ENCODE measurements around the gene TTC39C.
A peak's percentile ranks its signal among the peaks of the same experiment; 100 is the strongest.

The TTC39C gene

DNA sequence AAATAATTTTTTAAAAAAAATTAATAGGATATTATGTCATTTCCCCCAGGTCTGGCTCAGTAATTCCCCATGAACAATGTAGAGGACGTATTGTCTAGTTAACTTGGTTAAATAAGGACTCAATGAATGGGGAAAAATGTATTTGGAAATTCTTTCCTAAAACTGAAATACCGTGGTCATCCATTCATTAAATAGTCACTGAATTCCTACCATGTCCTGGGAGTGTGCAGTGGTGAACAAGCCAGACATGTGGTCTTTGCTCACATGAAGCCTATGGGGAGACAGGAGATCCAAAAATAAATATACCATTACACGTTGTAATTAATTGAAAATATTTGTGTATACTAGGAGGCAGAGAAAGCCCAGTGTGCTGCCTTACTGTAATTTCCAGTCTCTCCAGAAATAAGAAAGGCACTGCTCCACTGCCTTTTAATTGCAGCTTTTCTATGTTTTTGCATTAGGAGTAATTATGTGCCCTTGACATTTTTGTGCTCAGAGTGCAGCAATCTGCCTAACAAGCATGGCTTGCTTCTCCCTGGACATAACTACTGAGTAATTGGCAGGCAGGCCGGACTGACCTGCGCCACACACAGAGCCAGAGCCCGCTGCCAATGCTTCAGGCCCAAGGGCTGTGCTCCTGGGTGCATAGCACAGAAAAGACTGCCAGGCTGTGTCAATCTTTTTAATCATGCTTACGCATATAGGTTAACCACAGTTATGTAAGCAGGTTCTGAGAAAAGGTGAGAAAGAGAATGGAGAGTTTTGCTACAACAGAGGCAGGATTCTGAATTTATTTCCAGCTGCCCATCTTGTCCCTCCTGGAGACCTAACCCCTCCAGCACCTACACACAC lies 22.2 kb upstream of the TTC39C start:
- H3K4me3 ChIP-seq (ENCODE audit: low read length) = no peak overlapping the region
- TF ChIP-seq, protein P1, sequence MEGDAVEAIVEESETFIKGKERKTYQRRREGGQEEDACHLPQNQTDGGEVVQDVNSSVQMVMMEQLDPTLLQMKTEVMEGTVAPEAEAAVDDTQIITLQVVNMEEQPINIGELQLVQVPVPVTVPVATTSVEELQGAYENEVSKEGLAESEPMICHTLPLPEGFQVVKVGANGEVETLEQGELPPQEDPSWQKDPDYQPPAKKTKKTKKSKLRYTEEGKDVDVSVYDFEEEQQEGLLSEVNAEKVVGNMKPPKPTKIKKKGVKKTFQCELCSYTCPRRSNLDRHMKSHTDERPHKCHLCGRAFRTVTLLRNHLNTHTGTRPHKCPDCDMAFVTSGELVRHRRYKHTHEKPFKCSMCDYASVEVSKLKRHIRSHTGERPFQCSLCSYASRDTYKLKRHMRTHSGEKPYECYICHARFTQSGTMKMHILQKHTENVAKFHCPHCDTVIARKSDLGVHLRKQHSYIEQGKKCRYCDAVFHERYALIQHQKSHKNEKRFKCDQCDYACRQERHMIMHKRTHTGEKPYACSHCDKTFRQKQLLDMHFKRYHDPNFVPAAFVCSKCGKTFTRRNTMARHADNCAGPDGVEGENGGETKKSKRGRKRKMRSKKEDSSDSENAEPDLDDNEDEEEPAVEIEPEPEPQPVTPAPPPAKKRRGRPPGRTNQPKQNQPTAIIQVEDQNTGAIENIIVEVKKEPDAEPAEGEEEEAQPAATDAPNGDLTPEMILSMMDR (conservative IDR thresholded peaks at IDR 0.05; ENCODE audit: low read length) = no peak
- DNase-seq (ENCODE audit: low read depth) = peak; percentile 72

DNA sequence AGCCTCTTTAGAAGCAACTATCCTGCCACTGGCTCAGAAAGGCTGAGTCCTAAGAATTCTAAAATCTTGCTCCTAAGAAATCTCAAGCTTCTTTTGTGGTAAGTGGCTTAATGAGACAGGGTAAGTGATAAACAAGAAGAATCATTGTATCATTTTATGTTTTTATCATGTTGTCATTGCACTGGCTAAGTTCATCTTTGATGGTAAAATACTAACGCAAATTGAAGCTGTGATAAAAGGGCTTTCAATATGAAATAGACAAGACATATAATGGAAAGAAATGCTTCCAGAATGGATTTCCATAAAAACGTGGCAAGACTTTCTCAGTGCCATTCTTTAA lies 21.6 kb upstream of the TTC39C start:
- TF ChIP-seq, protein P1 (conservative IDR thresholded peaks at IDR 0.05; ENCODE audit: low read length) = no peak
- no peak for DNase-seq (ENCODE audit: low read depth)

DNA sequence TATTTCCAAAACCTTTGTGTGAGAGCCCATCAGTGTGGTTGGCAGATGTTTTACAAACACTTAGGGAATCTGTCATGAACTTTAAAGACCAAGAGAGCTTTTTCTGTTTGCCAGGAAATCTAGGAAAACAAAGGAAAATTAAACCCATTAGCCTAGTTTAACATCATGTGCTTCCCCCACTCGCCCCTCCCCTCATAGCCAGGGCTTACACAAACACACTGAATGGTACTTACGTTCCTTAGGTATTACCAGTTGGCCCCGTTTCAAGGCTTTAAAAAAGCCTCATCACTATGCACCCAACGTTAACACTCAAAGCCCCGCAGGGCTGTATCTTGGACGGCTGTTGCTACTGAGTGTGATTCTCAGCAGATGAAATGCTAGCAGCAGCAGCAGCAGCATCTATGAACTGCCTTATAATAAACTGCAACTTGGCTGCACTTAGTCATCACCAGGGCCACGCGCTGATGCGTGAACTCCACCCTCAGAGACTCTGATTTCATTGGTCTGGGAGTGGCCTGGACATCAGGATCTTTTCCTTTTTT lies 20.1 kb upstream of the TTC39C start:
- peak; percentile 83 for DNase-seq (ENCODE audit: low read depth)
- no peak overlapping the region for H3K4me3 ChIP-seq (ENCODE audit: low read length)
- TF ChIP-seq, protein P1 (conservative IDR thresholded peaks at IDR 0.05; ENCODE audit: low read length) = no peak

More for the DNA sequence above, 21.6 kb upstream of the TTC39C start:
- no peak overlapping the region for H3K4me3 ChIP-seq (ENCODE audit: low read length)

DNA sequence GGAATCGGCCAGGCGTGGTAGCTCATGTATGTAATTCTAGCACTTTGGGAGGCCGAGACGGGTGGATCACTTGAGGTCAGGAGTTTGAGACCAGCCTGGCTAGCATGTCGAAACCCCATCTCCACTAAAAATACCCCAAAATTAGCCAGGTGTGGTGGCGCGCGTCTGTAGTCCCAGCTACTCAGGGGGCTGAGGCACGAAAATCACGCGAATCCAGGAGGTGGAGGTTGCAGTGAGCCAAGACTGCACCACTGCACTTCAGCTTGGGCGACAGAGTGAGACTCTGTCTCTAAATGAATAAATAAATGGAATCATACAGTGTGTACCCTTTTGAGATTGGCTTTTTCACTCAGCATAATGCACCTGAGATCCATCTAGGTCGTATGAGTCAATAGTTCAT lies 19.4 kb upstream of the TTC39C start:
- TF ChIP-seq, protein P1 (conservative IDR thresholded peaks at IDR 0.05; ENCODE audit: low read length) = no peak
- no peak for DNase-seq (ENCODE audit: low read depth)
- H3K4me3 ChIP-seq (ENCODE audit: low read length) = no peak overlapping the region

DNA sequence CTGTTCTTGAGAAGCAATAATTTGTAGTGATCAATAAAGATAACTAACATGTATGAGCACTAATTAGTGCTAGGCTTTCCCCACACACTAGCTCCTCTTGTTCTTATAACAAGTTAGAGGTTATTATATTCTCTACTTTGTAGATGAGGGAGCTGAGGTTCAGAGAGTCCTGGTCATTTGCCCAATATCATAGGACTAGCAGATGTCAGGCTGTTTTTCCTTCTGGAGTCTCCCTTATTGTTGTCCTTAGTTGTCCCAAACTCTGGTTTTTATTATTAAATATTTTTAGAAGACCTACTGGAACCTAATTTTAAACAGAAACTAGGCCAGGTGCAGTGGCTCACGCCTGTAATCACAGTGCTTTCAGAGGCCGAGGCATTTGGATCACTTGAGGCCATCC lies 16.5 kb upstream of the TTC39C start:
- no peak overlapping the region for H3K4me3 ChIP-seq (ENCODE audit: low read length)
- TF ChIP-seq, protein P1 (conservative IDR thresholded peaks at IDR 0.05; ENCODE audit: low read length) = no peak
- DNase-seq (ENCODE audit: low read depth) = no peak

DNA sequence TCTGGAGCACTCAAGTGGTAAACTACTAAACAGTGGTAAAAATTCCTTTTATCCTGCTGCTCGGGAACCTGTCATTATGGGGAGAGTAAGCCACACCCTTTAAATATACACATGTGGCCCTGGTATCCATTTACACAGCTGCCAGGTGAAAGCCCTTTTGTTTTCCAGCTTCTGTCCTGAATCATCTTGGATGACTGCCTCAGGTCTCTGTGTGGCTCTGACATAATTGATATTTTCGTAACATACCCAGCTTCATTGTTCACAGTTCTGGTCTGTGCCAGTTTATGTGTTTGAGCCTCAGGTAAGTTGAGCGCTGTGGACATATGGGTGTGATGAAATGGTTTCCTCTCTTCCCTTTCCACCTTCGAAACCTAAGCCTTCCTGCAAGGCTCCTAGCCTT lies 15.7 kb upstream of the TTC39C start:
- no peak overlapping the region for H3K4me3 ChIP-seq (ENCODE audit: low read length)
- TF ChIP-seq, protein P1 (conservative IDR thresholded peaks at IDR 0.05; ENCODE audit: low read length) = no peak
- no peak for DNase-seq (ENCODE audit: low read depth)

Data from AG10803 (cell line).